ENCODE data around the gene DNMT1.

Gene DNMT1

GRCh38 chr19:10089801-10090375 lies 104.9 kb downstream of the DNMT1 start:
- no peak overlapping the region for H3K4me3 Mint-ChIP-seq
- H3K27me3 Mint-ChIP-seq: no peaks in the 10 kb centered on the region
- H3K4me1 Mint-ChIP-seq: peaks cover 30% of the 10 kb centered on the region
- peaks cover 29% of the 10 kb centered on the region for H3K36me3 Mint-ChIP-seq
- ATAC-seq (ENCODE audit: low read depth) (no peak), DNase-seq (ENCODE audit: low spot score in 2 of 2) (no peak)
- peak overlapping the region; percentile 14 for H3K27ac Mint-ChIP-seq
- no peaks in the 10 kb centered on the region for H3K9me3 Mint-ChIP-seq

GRCh38 chr19:10088949-10089554 lies 105.7 kb downstream of the DNMT1 start:
- Mint-ChIP-seq H3K36me3 (peaks cover 25% of the 10 kb centered on the region), H3K27me3 (no peaks in the 10 kb centered on the region), H3K27ac (peak overlapping the region; percentile 14), H3K9me3 (no peaks in the 10 kb centered on the region), H3K4me1 (peaks cover 30% of the 10 kb centered on the region), H3K4me3 (no peak overlapping the region)
- no peak for ATAC-seq (ENCODE audit: low read depth)
- no peak for DNase-seq (ENCODE audit: low spot score in 2 of 2)

GRCh38 chr19:10087296-10088061 lies 107.3 kb downstream of the DNMT1 start:
- H3K9me3 Mint-ChIP-seq: no peaks in the 10 kb centered on the region

GRCh38 chr19:10086591-10087192 lies 108.1 kb downstream of the DNMT1 start:
- no peaks in the 10 kb centered on the region for H3K27me3 Mint-ChIP-seq
- H3K36me3 Mint-ChIP-seq: peaks cover 11% of the 10 kb centered on the region
- H3K4me1 Mint-ChIP-seq: peaks cover 17% of the 10 kb centered on the region
- peak overlapping the region; percentile 97 for H3K4me3 Mint-ChIP-seq
- H3K9me3 Mint-ChIP-seq: no peaks in the 10 kb centered on the region
- DNase-seq (ENCODE audit: low spot score in 2 of 2): no peak
- no peak for ATAC-seq (ENCODE audit: low read depth)
- H3K27ac Mint-ChIP-seq: peak overlapping the region; percentile 67

More at GRCh38 chr19:10087296-10088061, 107.3 kb downstream of the DNMT1 start:
- DNase-seq (ENCODE audit: low spot score in 2 of 2) (no peak), ATAC-seq (ENCODE audit: low read depth) (no peak)
- Mint-ChIP-seq H3K27ac (peak overlapping the region; percentile 67), H3K4me1 (peaks cover 21% of the 10 kb centered on the region), H3K36me3 (peaks cover 15% of the 10 kb centered on the region), H3K4me3 (peak overlapping the region; percentile 97), H3K27me3 (no peaks in the 10 kb centered on the region)

GRCh38 chr19:10085641-10086590 lies 108.8 kb downstream of the DNMT1 start, which contains the start of gene SHFL:
TSS of gene SHFL (plus strand) at chr19:10086317. CDS start at chr19:10086428, 111 bp downstream.
- no peaks in the 10 kb centered on the region for H3K27me3 Mint-ChIP-seq
- H3K36me3 Mint-ChIP-seq: peaks cover 8% of the 10 kb centered on the region
- ATAC-seq (ENCODE audit: low read depth): peak; percentile 97
- peak; percentile 80 to 84 for DNase-seq (ENCODE audit: low spot score in 2 of 2)
- no peaks in the 10 kb centered on the region for H3K9me3 Mint-ChIP-seq
- H3K27ac Mint-ChIP-seq: peak within 1 kb of the TSS; percentile 85
- H3K4me3 Mint-ChIP-seq: peak within 1 kb of the TSS; percentile 97
- peaks cover 14% of the 10 kb centered on the region for H3K4me1 Mint-ChIP-seq

- H3K4me1 Mint-ChIP-seq: peaks cover 11% of the 10 kb centered on the region
- no peak for DNase-seq (ENCODE audit: low spot score in 2 of 2)
Measured at GRCh38 chr19:10084803-10085202, 110.0 kb downstream of the DNMT1 start.

GRCh38 chr19:10083911-10084310 lies 110.8 kb downstream of the DNMT1 start:
- ATAC-seq (ENCODE audit: low read depth) (no peak), DNase-seq (ENCODE audit: low spot score in 2 of 2) (no peak)
- H3K36me3 Mint-ChIP-seq: no peaks in the 10 kb centered on the region
- H3K4me3 Mint-ChIP-seq: no peak overlapping the region
- H3K4me1 Mint-ChIP-seq: peaks cover 9% of the 10 kb centered on the region
- no peaks in the 10 kb centered on the region for H3K27me3 Mint-ChIP-seq
- no peaks in the 10 kb centered on the region for H3K9me3 Mint-ChIP-seq
- H3K27ac Mint-ChIP-seq: no peak overlapping the region

More at GRCh38 chr19:10084803-10085202, 110.0 kb downstream of the DNMT1 start:
- no peak overlapping the region for H3K4me3 Mint-ChIP-seq
- ATAC-seq (ENCODE audit: low read depth): no peak
- H3K36me3 Mint-ChIP-seq: peaks cover 5% of the 10 kb centered on the region
- H3K27me3 Mint-ChIP-seq: no peaks in the 10 kb centered on the region
- no peak overlapping the region for H3K27ac Mint-ChIP-seq
- no peaks in the 10 kb centered on the region for H3K9me3 Mint-ChIP-seq
